IPS-18c (cell line): ENCODE results near the gene TMEM184A.

Experiments
- H3K4me3 ChIP-seq: 2 replicates; pipeline ENCODE4 v1.7.0; 2013; ENCODE audit warnings: low read depth, mild to moderate bottlenecking, low read length, moderate library complexity; ENCODE audit not compliant: insufficient read depth
- H3K9me3 ChIP-seq: one replicate; pipeline ENCODE4 v1.6.1; 2013; ENCODE audit warnings: mild to moderate bottlenecking, low read length, moderate library complexity; ENCODE audit not compliant: control insufficient read depth, insufficient read depth

The TMEM184A gene

GRCh38 chr7:1555813-1556543 is at the start of gene TMEM184A:
Gene TMEM184A (minus strand): TSS chr7:1556205. CDS start chr7:1555484, 721 bp downstream.
- Histone ChIP-seq H3K4me3 (no peak within 1 kb of the TSS), H3K9me3 (no peaks in the 10 kb centered on the region)

GRCh38 chr7:1604383-1604782 is 48.4 kb upstream of the TMEM184A start:
- H3K9me3 ChIP-seq: no peaks in the 10 kb centered on the region
- H3K4me3 ChIP-seq: no peak overlapping the region

GRCh38 chr7:1603346-1604225 is 47.6 kb upstream of the TMEM184A start:
- Histone ChIP-seq H3K4me3 (no peak overlapping the region), H3K9me3 (no peaks in the 10 kb centered on the region)

GRCh38 chr7:1602386-1602785 is 46.4 kb upstream of the TMEM184A start:
- no peaks in the 10 kb centered on the region for H3K9me3 ChIP-seq
- no peak overlapping the region for H3K4me3 ChIP-seq

DNA sequence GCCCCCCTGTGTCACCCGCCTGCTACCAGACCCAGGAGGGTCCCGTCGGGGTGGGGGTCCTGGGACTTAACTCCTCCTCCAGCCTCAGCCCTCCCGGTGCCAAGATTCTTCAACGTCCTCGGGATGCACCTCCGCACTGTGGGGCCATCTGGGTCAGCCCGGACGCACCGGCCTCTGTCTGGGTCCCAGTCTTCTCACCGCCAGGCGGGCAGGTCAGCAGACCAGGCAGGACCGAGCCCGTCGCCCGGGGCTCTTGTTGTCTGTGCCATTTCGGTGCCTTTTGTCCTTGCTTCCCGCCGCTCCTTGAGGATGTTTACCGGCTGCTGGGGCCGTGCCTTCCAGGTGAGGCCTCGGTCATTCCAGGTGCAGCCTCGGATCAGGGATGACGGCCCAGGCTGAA is 46.0 kb upstream of the TMEM184A start:
- H3K9me3 ChIP-seq: no peaks in the 10 kb centered on the region

GRCh38 chr7:1599640-1600395 is 43.8 kb upstream of the TMEM184A start:
- H3K4me3 ChIP-seq: no peak overlapping the region
- no peaks in the 10 kb centered on the region for H3K9me3 ChIP-seq

More for the DNA sequence above, 46.0 kb upstream of the TMEM184A start:
- H3K4me3 ChIP-seq: no peak overlapping the region

DNA sequence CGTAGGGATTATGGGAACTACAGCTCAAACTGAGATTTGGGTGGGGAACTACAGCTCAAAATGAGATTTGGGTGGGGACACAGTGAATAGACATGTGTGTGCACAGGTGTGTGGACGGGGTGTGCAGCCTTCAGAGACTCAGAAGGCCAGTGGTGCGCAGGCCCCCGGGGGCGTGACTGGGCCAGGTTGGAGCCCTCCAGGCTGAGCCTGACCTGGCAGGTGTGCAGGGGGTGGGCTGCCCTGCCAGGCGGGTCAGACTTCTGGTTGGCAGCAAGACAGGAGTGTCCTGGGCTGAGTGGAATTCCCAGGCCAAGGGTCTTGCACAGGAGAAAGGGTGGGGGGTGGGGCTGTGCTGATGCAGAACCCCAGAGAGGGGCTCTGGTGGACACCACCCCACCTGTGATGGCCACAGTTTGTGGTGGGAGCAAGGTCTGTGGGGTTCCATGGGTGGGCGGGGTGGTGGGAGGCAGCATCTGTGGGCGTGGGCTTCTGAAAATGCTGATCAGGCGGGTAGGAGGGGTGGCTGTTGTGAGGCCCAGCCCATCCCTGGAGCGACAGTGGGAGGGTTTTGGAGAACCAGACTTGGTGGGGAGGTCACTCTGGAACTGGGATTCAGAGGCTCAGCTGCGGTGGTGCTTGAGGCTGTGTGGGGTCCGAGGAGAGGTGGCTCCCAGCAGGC is 43.1 kb upstream of the TMEM184A start:
- Histone ChIP-seq H3K9me3 (no peaks in the 10 kb centered on the region), H3K4me3 (no peak overlapping the region)

GRCh38 chr7:1598286-1598685 is 42.3 kb upstream of the TMEM184A start:
- no peak overlapping the region for H3K4me3 ChIP-seq
- H3K9me3 ChIP-seq: no peaks in the 10 kb centered on the region

DNA sequence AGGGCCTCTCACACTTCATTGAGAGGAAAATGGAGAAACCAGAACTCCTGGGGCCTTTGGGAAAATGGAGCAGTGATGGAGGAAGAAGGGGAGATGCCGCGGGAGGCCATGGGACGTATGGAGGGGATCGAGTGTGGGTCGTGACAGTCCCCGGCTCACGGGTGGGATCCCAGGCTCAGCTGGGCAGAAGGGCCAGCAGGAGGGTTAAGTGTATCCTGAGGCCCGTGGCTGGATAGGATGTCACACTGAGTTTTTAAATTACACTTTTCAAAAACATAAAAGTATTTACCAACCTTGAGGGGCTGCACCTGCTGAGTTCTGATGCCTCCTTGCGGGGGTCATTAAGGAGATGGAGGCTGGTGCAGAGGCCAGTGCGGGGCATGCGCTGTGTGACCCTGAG is 41.8 kb upstream of the TMEM184A start:
- Histone ChIP-seq H3K9me3 (no peaks in the 10 kb centered on the region), H3K4me3 (no peak overlapping the region)

DNA sequence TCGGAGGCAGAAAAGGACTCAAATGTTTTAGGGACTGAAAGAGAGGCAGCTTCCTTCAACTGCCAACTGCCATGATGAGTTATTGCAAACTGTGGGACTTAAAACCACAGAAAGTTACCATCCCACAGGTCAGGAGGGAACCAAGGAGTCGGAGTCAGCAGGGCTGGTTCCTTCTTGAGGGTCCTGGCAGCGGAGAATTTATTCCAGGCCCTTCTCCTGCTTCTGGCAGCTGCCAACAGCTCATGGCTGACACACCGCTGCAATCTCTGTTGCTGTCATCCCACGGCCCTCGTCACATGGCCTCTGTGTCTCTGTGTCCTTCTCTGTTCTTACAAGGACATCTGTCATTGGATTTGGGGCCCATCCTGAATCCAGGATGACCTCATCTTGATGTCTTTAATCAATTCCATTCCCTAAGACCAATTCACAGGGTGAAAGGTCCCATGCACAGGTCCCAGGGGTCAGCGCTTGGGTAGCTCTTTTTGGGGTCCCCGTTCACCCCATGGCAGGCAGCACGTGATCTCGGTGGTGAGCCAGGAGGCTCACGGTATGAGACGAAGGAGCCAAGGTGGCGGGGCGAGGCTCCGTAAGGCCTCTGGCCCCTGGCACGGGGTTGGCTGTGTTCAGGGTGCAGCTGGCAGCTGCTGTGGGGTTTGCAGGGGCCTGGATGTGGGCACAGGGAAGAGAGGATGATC is 41.2 kb upstream of the TMEM184A start:
- Histone ChIP-seq H3K9me3 (no peaks in the 10 kb centered on the region), H3K4me3 (no peak overlapping the region)

- no peaks in the 10 kb centered on the region for H3K9me3 ChIP-seq
- H3K4me3 ChIP-seq: no peak overlapping the region
These were observed 40.4 kb upstream of the TMEM184A start for GRCh38 chr7:1596181-1597043.

DNA sequence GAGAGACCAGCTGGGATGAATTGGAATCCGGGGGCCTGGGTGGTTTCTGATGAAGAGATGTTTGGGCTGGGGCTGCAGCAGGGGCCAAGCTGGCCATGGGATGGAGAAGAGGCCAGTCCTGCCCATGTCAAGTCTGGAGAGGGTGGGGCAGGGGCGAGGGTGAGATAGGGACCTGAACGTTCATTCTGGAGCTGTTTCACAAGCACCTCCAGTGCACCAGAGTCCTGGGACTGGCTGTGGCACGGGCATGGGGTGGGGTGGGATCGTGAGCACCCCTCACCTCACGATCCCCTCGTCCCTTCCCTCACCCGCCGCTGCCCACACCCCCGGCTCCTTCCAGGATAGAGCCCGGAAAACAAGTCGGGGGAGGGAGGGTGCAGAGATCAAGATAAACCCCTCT is 39.6 kb upstream of the TMEM184A start:
- no peaks in the 10 kb centered on the region for H3K9me3 ChIP-seq
- no peak overlapping the region for H3K4me3 ChIP-seq

GRCh38 chr7:1595027-1595426 is 39.0 kb upstream of the TMEM184A start:
- H3K4me3 ChIP-seq: no peak overlapping the region
- no peaks in the 10 kb centered on the region for H3K9me3 ChIP-seq

DNA sequence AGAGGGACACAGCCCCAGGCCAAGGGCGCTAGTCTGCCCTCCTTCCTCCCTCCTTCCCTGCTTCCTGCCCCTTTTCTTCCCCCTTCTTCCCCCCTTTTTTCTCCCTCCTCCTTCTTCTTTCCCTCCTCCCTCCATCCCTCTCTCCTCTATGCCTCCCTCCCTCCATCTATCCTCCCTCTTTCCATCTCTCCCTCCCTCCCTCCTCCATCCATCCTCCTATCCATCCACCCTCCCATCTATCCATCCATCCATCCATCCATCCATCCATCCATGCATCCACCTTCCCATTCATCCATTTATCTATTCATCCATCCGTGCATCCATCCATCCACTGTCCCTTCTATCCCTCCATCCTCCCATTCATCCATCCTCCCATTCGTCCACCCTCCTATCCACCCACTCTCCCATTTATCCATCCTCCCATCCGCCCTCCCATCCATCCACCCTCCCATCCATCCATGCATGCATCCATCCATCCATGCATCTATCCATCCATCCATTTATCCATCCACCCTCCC is 38.0 kb upstream of the TMEM184A start:
- no peak overlapping the region for H3K4me3 ChIP-seq
- no peaks in the 10 kb centered on the region for H3K9me3 ChIP-seq

DNA sequence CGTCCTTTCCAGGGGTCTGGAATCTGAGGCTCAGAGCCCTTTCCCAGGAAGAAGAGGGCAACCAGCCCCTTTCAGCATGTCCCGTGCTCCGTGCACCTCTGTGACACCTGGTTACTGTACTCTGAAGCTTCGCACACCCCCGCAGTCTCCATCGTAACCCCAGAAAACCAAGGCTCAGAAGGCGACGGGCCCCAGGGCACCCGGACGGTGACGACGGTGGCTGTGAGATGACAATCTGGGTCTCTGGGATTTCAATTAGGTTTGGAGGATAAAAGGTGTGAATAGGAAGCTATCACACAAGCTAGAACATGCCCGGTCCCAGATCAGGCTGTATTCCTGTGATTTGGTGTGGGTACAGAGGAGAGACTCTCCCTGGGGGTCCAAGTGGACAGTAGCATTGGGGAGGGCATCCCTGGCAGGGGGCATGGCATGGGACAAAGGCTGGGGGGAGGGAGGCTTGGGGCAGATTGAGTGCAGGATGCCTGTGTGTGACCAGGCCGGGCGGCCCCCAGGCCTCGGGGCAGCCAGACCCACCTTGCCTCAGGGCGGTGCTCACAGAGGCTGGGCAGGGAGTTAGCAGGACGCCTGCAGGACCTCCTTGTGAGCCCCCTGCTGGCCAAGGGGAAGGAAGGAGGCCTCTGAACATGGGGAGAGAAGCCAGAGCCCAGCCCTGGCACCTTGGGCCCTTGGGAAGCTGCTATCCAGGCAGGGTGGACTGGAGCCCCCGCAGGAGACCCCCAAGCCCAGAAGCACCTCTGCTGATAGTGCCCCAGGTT is 37.3 kb upstream of the TMEM184A start:
- no peaks in the 10 kb centered on the region for H3K9me3 ChIP-seq

More for the DNA sequence above, 37.3 kb upstream of the TMEM184A start:
- no peak overlapping the region for H3K4me3 ChIP-seq
